ENCODE results near the gene DLK1.

- TF ChIP-seq EZH2 (IDR thresholded peaks at IDR 0.05; ENCODE audit: insufficient read depth, poor library complexity, severe bottlenecking) (no peak), EZH2phosphoT487 (IDR thresholded peaks at IDR 0.05; ENCODE audit: insufficient read depth, low read depth) (no peak)
These were observed 42.5 kb upstream of the DLK1 start for GRCh38 chr14:100684154-100684553.

Data from GM23248 (cell line).